K562 (cell line): ENCODE data around the gene ZDHHC8. TPM values are rescaled to one million over a fixed set of nuclear protein-coding genes. Genes with fewer than 3 reads are reported as not detected.
A peak's percentile ranks its signal among the peaks of the same experiment; 100 is the strongest.

Source experiments
- ARID2 ChIP-seq: fragments of 450-650 bp; IDR thresholded peaks from 2 replicates; pipeline ENCODE4 v1.6.1; 2017; ENCODE audit warnings: antibody characterized with exemption, mild to moderate bottlenecking
- CBFA2T2 ChIP-seq: fragments of 450-650 bp; conservative IDR thresholded peaks from 2 replicates; pipeline ENCODE4 v1.6.1; 2017; ENCODE audit warnings: mild to moderate bottlenecking
- KDM2B ChIP-seq: fragments of 250-450 bp; sonication (Bioruptor Pico); IDR thresholded peaks from 2 replicates; pipeline ENCODE4 v1.8.0; 2021; ENCODE audit warnings: mild to moderate bottlenecking, moderate library complexity
- MXI1 ChIP-seq: IDR thresholded peaks from 2 replicates; pipeline ENCODE4 v1.6.1; 2011; ENCODE audit warnings: low read depth, mild to moderate bottlenecking, improper control_type of control experiment, low read length
- POLR2AphosphoS5 ChIP-seq: IDR thresholded peaks from 2 replicates; pipeline ENCODE4 v1.6.1; 2011; ENCODE audit warnings: mild to moderate bottlenecking, low read depth, low read length, moderate library complexity; ENCODE audit not compliant: control insufficient read depth, insufficient read depth
- PTBP1 ChIP-seq: fragments of 200-400 bp; formaldehyde crosslinking; IDR thresholded peaks from 2 replicates; pipeline ENCODE4 v1.6.1; 2017; ENCODE audit warnings: low read depth, low read length
- SMAD2 ChIP-seq: fragments of 150-350 bp; IDR thresholded peaks from 2 replicates; pipeline ENCODE4 v1.6.1; 2014; ENCODE audit warnings: low read depth, mild to moderate bottlenecking, low read length
- ZNF561 ChIP-seq: fragments of 450-650 bp; formaldehyde crosslinking; conservative IDR thresholded peaks from 2 replicates; pipeline ENCODE4 v1.4.0; 2020; ENCODE audit warnings: mild to moderate bottlenecking, moderate library complexity
- ZNF699 ChIP-seq: fragments of 250-450 bp; sonication (Bioruptor Pico); IDR thresholded peaks from 2 replicates; pipeline ENCODE4 v1.8.0; 2021; ENCODE audit warnings: mild to moderate bottlenecking, moderate library complexity; ENCODE audit not compliant: insufficient replicate concordance
- ZNF707 ChIP-seq: fragments of 250-450 bp; sonication (Bioruptor Pico); conservative IDR thresholded peaks from 2 replicates; pipeline ENCODE4 v1.8.0; 2022; ENCODE audit warnings: inconsistent platforms, mild to moderate bottlenecking, moderate library complexity
- polyA plus RNA-seq, 8 experiments: library from polyadenylated mRNA; depleted of rRNA in 4 of 8; stranded (reverse) in 5 of 8; unstranded in 3 of 8; fragments of >200 nt; fragmentation: Nextera tagmentation in 2 of 8; fragmentation: Illumina TruSeq in 1 of 8; extraction: Ambion mirVana in 2 of 8; extraction: Trizol in 1 of 8; gene quantifications; 2 replicates each; pipeline versions ENCODE4 v1.2.1 to v1.2.3, GENCODE V29; 2011 to 2014; ENCODE audit warnings: inconsistent platforms in 1 of 8, missing spikeins in 1 of 8
- total RNA-seq, 7 experiments: library from RNA; depleted of rRNA in 6 of 7; stranded (reverse); fragments of >200 nt in 6 of 7; fragmentation: Illumina TruSeq in 2 of 7; extraction: Trizol in 2 of 7; gene quantifications; 2 replicates each; pipeline versions ENCODE4 v1.2.1 to v1.2.3, GENCODE V29; 2011 to 2021; ENCODE audit warnings: low replicate concordance in 1 of 7
- TF ChIP-seq, protein P1 (sequence below): fragments of 250-450 bp; sonication (Bioruptor Pico); IDR thresholded peaks from 2 replicates; pipeline ENCODE4 v1.5.0; 2021
- TF ChIP-seq, protein P2 (sequence below): fragments of 250-450 bp; sonication (Bioruptor Pico); IDR thresholded peaks from 2 replicates; pipeline ENCODE4 v1.8.0; 2021; ENCODE audit warnings: mild to moderate bottlenecking, moderate library complexity
- TF ChIP-seq, protein P3 (sequence below): fragments of 450-650 bp; conservative IDR thresholded peaks from 2 replicates; pipeline ENCODE4 v1.6.1; 2016; ENCODE audit warnings: missing genetic modification characterization, low read depth, mild to moderate bottlenecking, missing compliant biosample characterization, moderate library complexity
- TF ChIP-seq, protein P4 (sequence below): fragments of 450-650 bp; IDR thresholded peaks from 2 replicates; pipeline ENCODE4 v1.6.1; 2016; ENCODE audit warnings: low read depth

Gene ZDHHC8
- total and polyA plus RNA-seq, 9 of the 15 experiments (the other 6 are each of a cell fraction or from before 2014, with no cell fraction given) = 0.04 to 109 (median 16.4) TPM

DNA sequence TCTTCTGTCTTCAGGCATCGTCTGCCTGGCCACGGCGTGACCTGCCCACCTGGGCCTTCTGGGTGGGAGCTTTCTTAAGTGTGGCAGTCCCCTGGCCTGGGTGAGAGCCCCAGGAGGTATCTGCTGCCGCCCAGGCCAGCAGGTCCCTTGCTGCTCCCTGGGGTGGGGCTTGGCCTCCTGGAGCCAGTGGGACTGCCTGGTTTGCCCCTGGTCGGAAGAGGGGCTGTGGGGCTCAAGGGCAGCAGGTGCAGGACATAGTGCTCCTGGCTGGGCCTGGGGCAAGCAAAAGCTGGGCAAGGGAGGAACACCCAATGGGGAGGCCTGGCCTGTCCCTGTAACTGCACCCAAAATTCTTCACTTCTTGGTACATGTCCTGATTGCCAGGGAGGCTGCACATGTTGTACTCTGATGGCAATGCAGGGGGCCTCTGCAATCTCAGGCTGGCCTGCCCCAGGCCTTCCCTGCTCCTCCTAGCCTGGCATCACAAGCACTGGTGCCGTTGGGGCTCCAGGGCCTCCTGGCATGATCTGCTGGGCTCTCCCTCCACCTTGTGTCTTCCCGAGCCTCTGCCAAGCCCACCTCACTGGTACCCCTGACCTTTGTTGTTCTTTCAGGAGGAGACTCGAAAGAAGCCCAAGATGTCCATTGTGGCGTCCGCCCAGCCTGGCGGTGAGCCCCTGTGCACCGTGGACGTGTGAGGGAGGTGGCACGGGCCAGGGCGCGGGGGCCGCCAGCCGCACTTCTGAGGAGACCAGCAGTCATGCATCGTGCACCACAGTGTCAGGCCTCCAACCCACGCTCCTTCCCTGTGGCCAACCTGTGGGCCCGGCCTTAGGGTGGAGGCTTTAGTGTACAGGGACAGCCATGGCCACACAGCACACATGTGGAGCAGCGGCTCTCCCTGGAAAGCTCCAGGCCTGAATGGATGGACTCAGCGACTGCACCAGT lies 21.9 kb upstream of the ZDHHC8 start (continued):
- TF ChIP-seq, protein P1, sequence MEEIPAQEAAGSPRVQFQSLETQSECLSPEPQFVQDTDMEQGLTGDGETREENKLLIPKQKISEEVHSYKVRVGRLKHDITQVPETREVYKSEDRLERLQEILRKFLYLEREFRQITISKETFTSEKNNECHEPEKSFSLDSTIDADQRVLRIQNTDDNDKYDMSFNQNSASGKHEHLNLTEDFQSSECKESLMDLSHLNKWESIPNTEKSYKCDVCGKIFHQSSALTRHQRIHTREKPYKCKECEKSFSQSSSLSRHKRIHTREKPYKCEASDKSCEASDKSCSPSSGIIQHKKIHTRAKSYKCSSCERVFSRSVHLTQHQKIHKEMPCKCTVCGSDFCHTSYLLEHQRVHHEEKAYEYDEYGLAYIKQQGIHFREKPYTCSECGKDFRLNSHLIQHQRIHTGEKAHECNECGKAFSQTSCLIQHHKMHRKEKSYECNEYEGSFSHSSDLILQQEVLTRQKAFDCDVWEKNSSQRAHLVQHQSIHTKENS (CRISPR knock-in tag) = no peak
- TF ChIP-seq POLR2AphosphoS5 (no peak), ZNF699 (no peak), ARID2 (no peak), ZNF707 (no peak), PTBP1 (0 out of 2 replicates have a peak, but pooled peaks have one; percentile 64), CBFA2T2 (no peak), SMAD2 (no peak), KDM2B (CRISPR knock-in tag) (peak; percentile 34; the same call in 1 of the 2 replicates), ZNF561 (CRISPR knock-in tag) (no peak), MXI1 (no peak)
- TF ChIP-seq, protein P2, sequence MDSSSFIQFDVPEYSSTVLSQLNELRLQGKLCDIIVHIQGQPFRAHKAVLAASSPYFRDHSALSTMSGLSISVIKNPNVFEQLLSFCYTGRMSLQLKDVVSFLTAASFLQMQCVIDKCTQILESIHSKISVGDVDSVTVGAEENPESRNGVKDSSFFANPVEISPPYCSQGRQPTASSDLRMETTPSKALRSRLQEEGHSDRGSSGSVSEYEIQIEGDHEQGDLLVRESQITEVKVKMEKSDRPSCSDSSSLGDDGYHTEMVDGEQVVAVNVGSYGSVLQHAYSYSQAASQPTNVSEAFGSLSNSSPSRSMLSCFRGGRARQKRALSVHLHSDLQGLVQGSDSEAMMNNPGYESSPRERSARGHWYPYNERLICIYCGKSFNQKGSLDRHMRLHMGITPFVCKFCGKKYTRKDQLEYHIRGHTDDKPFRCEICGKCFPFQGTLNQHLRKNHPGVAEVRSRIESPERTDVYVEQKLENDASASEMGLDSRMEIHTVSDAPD (CRISPR knock-in tag) = no peak
- TF ChIP-seq, protein P3, sequence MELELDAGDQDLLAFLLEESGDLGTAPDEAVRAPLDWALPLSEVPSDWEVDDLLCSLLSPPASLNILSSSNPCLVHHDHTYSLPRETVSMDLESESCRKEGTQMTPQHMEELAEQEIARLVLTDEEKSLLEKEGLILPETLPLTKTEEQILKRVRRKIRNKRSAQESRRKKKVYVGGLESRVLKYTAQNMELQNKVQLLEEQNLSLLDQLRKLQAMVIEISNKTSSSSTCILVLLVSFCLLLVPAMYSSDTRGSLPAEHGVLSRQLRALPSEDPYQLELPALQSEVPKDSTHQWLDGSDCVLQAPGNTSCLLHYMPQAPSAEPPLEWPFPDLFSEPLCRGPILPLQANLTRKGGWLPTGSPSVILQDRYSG (tag) = no peak
- TF ChIP-seq, protein P4, sequence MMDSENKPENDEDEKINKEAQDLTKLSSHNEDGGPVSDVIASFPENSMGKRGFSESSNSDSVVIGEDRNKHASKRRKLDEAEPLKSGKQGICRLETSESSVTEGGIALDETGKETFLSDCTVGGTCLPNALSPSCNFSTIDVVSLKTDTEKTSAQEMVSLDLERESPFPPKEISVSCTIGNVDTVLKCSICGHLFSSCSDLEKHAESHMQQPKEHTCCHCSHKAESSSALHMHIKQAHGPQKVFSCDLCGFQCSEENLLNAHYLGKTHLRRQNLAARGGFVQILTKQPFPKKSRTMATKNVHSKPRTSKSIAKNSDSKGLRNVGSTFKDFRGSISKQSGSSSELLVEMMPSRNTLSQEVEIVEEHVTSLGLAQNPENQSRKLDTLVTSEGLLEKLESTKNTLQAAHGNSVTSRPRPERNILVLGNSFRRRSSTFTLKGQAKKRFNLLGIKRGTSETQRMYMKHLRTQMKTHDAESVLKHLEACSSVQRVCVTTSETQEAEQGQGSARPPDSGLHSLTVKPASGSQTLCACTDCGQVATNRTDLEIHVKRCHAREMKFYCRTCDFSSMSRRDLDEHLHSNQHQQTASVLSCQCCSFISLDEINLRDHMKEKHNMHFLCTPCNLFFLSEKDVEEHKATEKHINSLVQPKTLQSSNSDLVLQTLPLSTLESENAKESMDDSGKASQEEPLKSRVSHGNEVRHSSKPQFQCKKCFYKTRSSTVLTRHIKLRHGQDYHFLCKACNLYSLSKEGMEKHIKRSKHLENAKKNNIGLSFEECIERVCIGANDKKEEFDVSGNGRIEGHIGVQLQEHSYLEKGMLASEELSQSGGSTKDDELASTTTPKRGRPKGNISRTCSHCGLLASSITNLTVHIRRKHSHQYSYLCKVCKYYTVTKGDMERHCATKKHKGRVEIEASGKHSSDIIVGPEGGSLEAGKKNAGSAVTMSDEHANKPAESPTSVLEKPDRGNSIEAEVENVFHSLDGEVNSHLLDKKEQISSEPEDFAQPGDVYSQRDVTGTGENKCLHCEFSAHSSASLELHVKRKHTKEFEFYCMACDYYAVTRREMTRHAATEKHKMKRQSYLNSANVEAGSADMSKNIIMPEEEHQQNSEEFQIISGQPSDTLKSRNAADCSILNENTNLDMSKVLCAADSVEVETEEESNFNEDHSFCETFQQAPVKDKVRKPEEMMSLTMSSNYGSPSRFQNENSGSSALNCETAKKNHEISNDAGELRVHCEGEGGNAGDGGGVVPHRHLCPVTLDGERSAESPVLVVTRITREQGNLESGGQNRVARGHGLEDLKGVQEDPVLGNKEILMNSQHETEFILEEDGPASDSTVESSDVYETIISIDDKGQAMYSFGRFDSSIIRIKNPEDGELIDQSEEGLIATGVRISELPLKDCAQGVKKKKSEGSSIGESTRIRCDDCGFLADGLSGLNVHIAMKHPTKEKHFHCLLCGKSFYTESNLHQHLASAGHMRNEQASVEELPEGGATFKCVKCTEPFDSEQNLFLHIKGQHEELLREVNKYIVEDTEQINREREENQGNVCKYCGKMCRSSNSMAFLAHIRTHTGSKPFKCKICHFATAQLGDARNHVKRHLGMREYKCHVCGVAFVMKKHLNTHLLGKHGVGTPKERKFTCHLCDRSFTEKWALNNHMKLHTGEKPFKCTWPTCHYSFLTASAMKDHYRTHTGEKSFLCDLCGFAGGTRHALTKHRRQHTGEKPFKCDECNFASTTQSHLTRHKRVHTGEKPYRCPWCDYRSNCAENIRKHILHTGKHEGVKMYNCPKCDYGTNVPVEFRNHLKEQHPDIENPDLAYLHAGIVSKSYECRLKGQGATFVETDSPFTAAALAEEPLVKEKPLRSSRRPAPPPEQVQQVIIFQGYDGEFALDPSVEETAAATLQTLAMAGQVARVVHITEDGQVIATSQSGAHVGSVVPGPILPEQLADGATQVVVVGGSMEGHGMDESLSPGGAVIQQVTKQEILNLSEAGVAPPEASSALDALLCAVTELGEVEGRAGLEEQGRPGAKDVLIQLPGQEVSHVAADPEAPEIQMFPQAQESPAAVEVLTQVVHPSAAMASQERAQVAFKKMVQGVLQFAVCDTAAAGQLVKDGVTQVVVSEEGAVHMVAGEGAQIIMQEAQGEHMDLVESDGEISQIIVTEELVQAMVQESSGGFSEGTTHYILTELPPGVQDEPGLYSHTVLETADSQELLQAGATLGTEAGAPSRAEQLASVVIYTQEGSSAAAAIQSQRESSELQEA = no peak
